Liver (tissue), 9 donors: ENCODE data around the gene DSTN. TPM values are rescaled to one million over a fixed set of nuclear protein-coding genes. Genes with fewer than 3 reads are reported as not detected.
A peak's percentile ranks its signal among the peaks of the same experiment; 100 is the strongest.

Experiments used
- DNase-seq: peaks from one replicate; pipeline ENCODE4 v3.0.0-alpha.2; 2017; ENCODE audit warnings: low spot score
- H3K27ac ChIP-seq, 2 donors: one replicate each; pipeline ENCODE4 v1.7.0; 2013; ENCODE audit warnings: inconsistent platforms in 2 of 2, low read length in 2 of 2, control low read depth in 1 of 2, low read depth in 1 of 2, mild to moderate bottlenecking in 1 of 2
- H3K27me3 ChIP-seq, 4 donors: one replicate each; pipeline versions ENCODE4 v1.6.1 to v1.7.0; 2013; ENCODE audit warnings: low read length in 3 of 4, inconsistent platforms in 1 of 4, mild to moderate bottlenecking in 1 of 4, moderate library complexity in 1 of 4; ENCODE audit not compliant: control insufficient read depth in 4 of 4, insufficient read depth in 4 of 4
- H3K36me3 ChIP-seq, 4 donors: one replicate each; pipeline versions ENCODE4 v1.6.1 to v1.7.0; 2013; ENCODE audit warnings: low read length in 3 of 4, mild to moderate bottlenecking in 3 of 4, low read depth in 1 of 4, moderate library complexity in 1 of 4; ENCODE audit not compliant: control insufficient read depth in 4 of 4, insufficient read depth in 3 of 4
- H3K4me1 ChIP-seq, 4 donors: one replicate each; pipeline versions ENCODE4 v1.6.1 to v1.7.0; 2013; ENCODE audit warnings: low read length in 3 of 4, mild to moderate bottlenecking in 3 of 4, moderate library complexity in 1 of 4; ENCODE audit not compliant: control insufficient read depth in 4 of 4, insufficient read depth in 4 of 4
- H3K4me3 ChIP-seq, 3 donors: one replicate each; pipeline versions ENCODE4 v1.6.1 to v1.7.0; 2013; ENCODE audit warnings: low read length in 3 of 3, control low read depth in 1 of 3, low read depth in 1 of 3, mild to moderate bottlenecking in 1 of 3
- H3K9ac ChIP-seq, 2 donors: one replicate each; pipeline ENCODE4 v1.7.0; 2013; ENCODE audit warnings: low read length in 2 of 2, mild to moderate bottlenecking in 2 of 2, moderate library complexity in 2 of 2, control low read depth in 1 of 2, low read depth in 1 of 2
- H3K9me3 ChIP-seq, 4 donors: one replicate each; pipeline versions ENCODE4 v1.6.1 to v1.7.0; 2013; ENCODE audit warnings: low read length in 3 of 4; ENCODE audit not compliant: control insufficient read depth in 4 of 4
- EGR1 ChIP-seq, 2 donors: IDR thresholded peaks; 2 replicates each; pipeline ENCODE4 v1.6.1; 2016 to 2018; ENCODE audit warnings: antibody characterized with exemption in 2 of 2, low read depth in 2 of 2
- FOXA1 ChIP-seq: IDR thresholded peaks from 2 replicates; pipeline ENCODE4 v1.6.1; 2016; ENCODE audit warnings: antibody characterized with exemption
- FOXA2 ChIP-seq: IDR thresholded peaks from 2 replicates; pipeline ENCODE4 v1.6.1; 2016; ENCODE audit warnings: antibody characterized with exemption
- GABPA ChIP-seq, 2 donors: IDR thresholded peaks in 1 of 2; conservative IDR thresholded peaks in 1 of 2; 2 replicates each; pipeline ENCODE4 v1.6.1; 2016; ENCODE audit warnings: antibody characterized with exemption in 2 of 2, mild to moderate bottlenecking in 1 of 2, moderate library complexity in 1 of 2
- HNF4A ChIP-seq, 2 donors: conservative IDR thresholded peaks; 2 replicates each; pipeline ENCODE4 v1.6.1; 2016; ENCODE audit warnings: antibody characterized with exemption in 2 of 2, mild to moderate bottlenecking in 2 of 2
- HNF4G ChIP-seq: IDR thresholded peaks from 2 replicates; pipeline ENCODE4 v1.6.1; 2016; ENCODE audit warnings: antibody characterized with exemption
- JUND ChIP-seq, 2 donors: IDR thresholded peaks; 2 replicates each; pipeline ENCODE4 v1.6.1; 2016; ENCODE audit warnings: antibody characterized with exemption in 2 of 2
- MAX ChIP-seq: IDR thresholded peaks from 2 replicates; pipeline ENCODE4 v1.6.1; 2016; ENCODE audit warnings: antibody characterized with exemption
- NR2F2 ChIP-seq: IDR thresholded peaks from 2 replicates; pipeline ENCODE4 v1.6.1; 2016; ENCODE audit warnings: antibody characterized with exemption
- RAD21 ChIP-seq, 2 donors: IDR thresholded peaks; 2 replicates each; pipeline ENCODE4 v1.6.1; 2016; ENCODE audit warnings: antibody characterized with exemption in 2 of 2, mild to moderate bottlenecking in 2 of 2
- REST ChIP-seq: IDR thresholded peaks from 2 replicates; pipeline ENCODE4 v1.6.1; 2016; ENCODE audit warnings: antibody characterized with exemption, mild to moderate bottlenecking
- RXRA ChIP-seq, 2 donors: IDR thresholded peaks; 2 replicates each; pipeline ENCODE4 v1.6.1; 2017 to 2018; ENCODE audit warnings: antibody characterized with exemption in 2 of 2, mild to moderate bottlenecking in 1 of 2
- SP1 ChIP-seq: IDR thresholded peaks from 2 replicates; pipeline ENCODE4 v1.6.1; 2018; ENCODE audit warnings: antibody characterized with exemption, mild to moderate bottlenecking
- TAF1 ChIP-seq: conservative IDR thresholded peaks from 2 replicates; pipeline ENCODE4 v1.6.1; 2016; ENCODE audit warnings: antibody characterized with exemption, mild to moderate bottlenecking
- YY1 ChIP-seq: IDR thresholded peaks from 2 replicates; pipeline ENCODE4 v1.6.1; 2016; ENCODE audit warnings: antibody characterized with exemption, mild to moderate bottlenecking
- ZBTB33 ChIP-seq: IDR thresholded peaks from 2 replicates; pipeline ENCODE4 v1.6.1; 2016; ENCODE audit warnings: antibody characterized with exemption
- WGBS: extraction: QIAGEN DNeasy Blood & Tissue Kit; methylation state at CpG from one replicate; pipeline ENCODE4 v1.1.7; 2013; 5-methylcytosine and 5-hydroxymethylcytosine counted together
- polyA plus RNA-seq, 2 donors: library from polyadenylated mRNA; stranded (reverse) in 1 of 2; unstranded in 1 of 2; fragments of 200-250 nt in 1 of 2; fragments of >200 nt in 1 of 2; fragmentation: Nextera tagmentation in 1 of 2; extraction: Ambion mirVana in 1 of 2; gene quantifications; one replicate each; pipeline versions ENCODE4 v1.2.1 to v1.2.3, GENCODE V29; 2013 to 2015
- total RNA-seq, 2 donors: library from RNA; depleted of rRNA; stranded (reverse); fragments of >200 nt; gene quantifications; one replicate each; pipeline ENCODE4 v1.2.3, GENCODE V29; 2014
- TF ChIP-seq, protein P1 (sequence below): fragments of 150-350 bp; IDR thresholded peaks from 2 replicates; pipeline ENCODE4 v1.5.1; 2017; ENCODE audit warnings: improper control_type of control experiment, low read depth, low read length; ENCODE audit not compliant: missing input control
- TF ChIP-seq, protein P2 (sequence below): IDR thresholded peaks from 2 replicates; pipeline ENCODE4 v1.6.1; 2016; ENCODE audit warnings: antibody characterized with exemption
- donor health status: healthy.
- donor health status: healthy.
- donor health status: healthy.
- donor health status: healthy.
- donor health status: healthy.

DSTN gene
- total and polyA plus RNA-seq, 4 donors = 39.9 to 137 (median 108) TPM

- no peak overlapping the region for H3K9ac ChIP-seq
- peaks cover 0 to 6% (median 4%) of the 10 kb centered on the region in 4 donors for H3K4me1 ChIP-seq
- DNase-seq = peak; percentile 58
- no peaks in the 10 kb centered on the region for H3K36me3 ChIP-seq
- H3K27me3 ChIP-seq = no peaks in the 10 kb centered on the region
- WGBS = 31% methylated on average over 6 of the region's 6 CpGs
- H3K27ac ChIP-seq = no peak overlapping the region
- no peak overlapping the region for H3K4me3 ChIP-seq
- TF ChIP-seq RAD21 (IDR thresholded peaks at IDR 0.05) (peak; percentile 97 to 99), RXRA (IDR thresholded peaks at IDR 0.05) (no peak), FOXA1 (no peak), JUND (IDR thresholded peaks at IDR 0.05) (no peak), EGR1 (IDR thresholded peaks at IDR 0.05; ENCODE audit: low read depth in 2 of 2) (no peak), GABPA (IDR thresholded peaks at IDR 0.05 in 1 of 2, conservative IDR thresholded peaks at IDR 0.05 in 1 of 2) (no peak), ZBTB33 (no peak), YY1 (no peak), FOXA2 (no peak), MAX (peak; percentile 89), HNF4G (no peak), SP1 (no peak), NR2F2 (no peak), TAF1 (no peak), HNF4A (conservative IDR thresholded peaks at IDR 0.05) (no peak)
- TF ChIP-seq, protein P1, sequence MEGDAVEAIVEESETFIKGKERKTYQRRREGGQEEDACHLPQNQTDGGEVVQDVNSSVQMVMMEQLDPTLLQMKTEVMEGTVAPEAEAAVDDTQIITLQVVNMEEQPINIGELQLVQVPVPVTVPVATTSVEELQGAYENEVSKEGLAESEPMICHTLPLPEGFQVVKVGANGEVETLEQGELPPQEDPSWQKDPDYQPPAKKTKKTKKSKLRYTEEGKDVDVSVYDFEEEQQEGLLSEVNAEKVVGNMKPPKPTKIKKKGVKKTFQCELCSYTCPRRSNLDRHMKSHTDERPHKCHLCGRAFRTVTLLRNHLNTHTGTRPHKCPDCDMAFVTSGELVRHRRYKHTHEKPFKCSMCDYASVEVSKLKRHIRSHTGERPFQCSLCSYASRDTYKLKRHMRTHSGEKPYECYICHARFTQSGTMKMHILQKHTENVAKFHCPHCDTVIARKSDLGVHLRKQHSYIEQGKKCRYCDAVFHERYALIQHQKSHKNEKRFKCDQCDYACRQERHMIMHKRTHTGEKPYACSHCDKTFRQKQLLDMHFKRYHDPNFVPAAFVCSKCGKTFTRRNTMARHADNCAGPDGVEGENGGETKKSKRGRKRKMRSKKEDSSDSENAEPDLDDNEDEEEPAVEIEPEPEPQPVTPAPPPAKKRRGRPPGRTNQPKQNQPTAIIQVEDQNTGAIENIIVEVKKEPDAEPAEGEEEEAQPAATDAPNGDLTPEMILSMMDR = peak; percentile 98
- H3K9me3 ChIP-seq = no peaks in the 10 kb centered on the region
These were observed 32.9 kb upstream of the DSTN start for GRCh38 chr20:17536944-17537444.

GRCh38 chr20:17537959-17538358, 31.9 kb upstream of the DSTN start:
- no peaks in the 10 kb centered on the region for H3K27me3 ChIP-seq
- no peak overlapping the region for H3K27ac ChIP-seq
- H3K4me1 ChIP-seq = peaks cover 0 to 15% (median 11%) of the 10 kb centered on the region in 4 donors
- no peaks in the 10 kb centered on the region for H3K36me3 ChIP-seq
- no peak for DNase-seq
- no peak for TF ChIP-seq YY1
- TF ChIP-seq SP1 = no peak
- no peak for TF ChIP-seq REST
- TF ChIP-seq HNF4G = no peak
- TF ChIP-seq FOXA1 = no peak
- TF ChIP-seq ZBTB33 = no peak
- TF ChIP-seq TAF1 = no peak
- TF ChIP-seq FOXA2 = no peak
- TF ChIP-seq, protein P1 = no peak
- no peak for TF ChIP-seq RAD21 (IDR thresholded peaks at IDR 0.05)
- TF ChIP-seq EGR1 (IDR thresholded peaks at IDR 0.05; ENCODE audit: low read depth in 2 of 2) = no peak
- TF ChIP-seq GABPA (IDR thresholded peaks at IDR 0.05 in 1 of 2, conservative IDR thresholded peaks at IDR 0.05 in 1 of 2) = no peak
- TF ChIP-seq NR2F2 = no peak
- no peak for TF ChIP-seq MAX
- no peak for TF ChIP-seq HNF4A (conservative IDR thresholded peaks at IDR 0.05)
- no peak for TF ChIP-seq RXRA (IDR thresholded peaks at IDR 0.05)
- TF ChIP-seq, protein P2, sequence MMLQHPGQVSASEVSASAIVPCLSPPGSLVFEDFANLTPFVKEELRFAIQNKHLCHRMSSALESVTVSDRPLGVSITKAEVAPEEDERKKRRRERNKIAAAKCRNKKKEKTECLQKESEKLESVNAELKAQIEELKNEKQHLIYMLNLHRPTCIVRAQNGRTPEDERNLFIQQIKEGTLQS = no peak
- H3K9me3 ChIP-seq = no peaks in the 10 kb centered on the region
- no peak overlapping the region for H3K4me3 ChIP-seq
- 83% methylated on average over 3 of the region's 3 CpGs for WGBS
- no peak overlapping the region for H3K9ac ChIP-seq
